RWPE2 (cell line): ENCODE data around the gene PGBD5.
A peak's percentile ranks its signal among the peaks of the same experiment; 100 is the strongest.

Source experiments
- ATAC-seq: fragments of 200-7000 bp; cut with Tn5 transposase; 3 replicates; pipeline ENCODE4 v1.9.1; 2021; ENCODE audit warnings: low read depth
- DNase-seq: peaks from one replicate; pipeline ENCODE4 v3.0.0-alpha.2; 2020; ENCODE audit warnings: low spot score
- H3K27ac ChIP-seq: fragments of 450-650 bp; 2 replicates; pipeline ENCODE4 v1.5.1; 2017; ENCODE audit warnings: mild to moderate bottlenecking; ENCODE audit not compliant: poor library complexity, severe bottlenecking
- H3K27me3 ChIP-seq: fragments of 250-450 bp; sonication (Bioruptor Pico); 2 replicates; pipeline ENCODE4 v1.5.1; 2021; ENCODE audit warnings: mild to moderate bottlenecking, moderate library complexity; ENCODE audit not compliant: insufficient read depth, poor library complexity, severe bottlenecking
- H3K36me3 ChIP-seq: fragments of 250-450 bp; sonication (Bioruptor Pico); 2 replicates; pipeline ENCODE4 v1.5.1; 2020; ENCODE audit warnings: low read depth, mild to moderate bottlenecking, moderate library complexity
- H3K4me1 ChIP-seq: fragments of 250-450 bp; sonication (Bioruptor Pico); 2 replicates; pipeline ENCODE4 v1.5.1; 2021; ENCODE audit warnings: mild to moderate bottlenecking, moderate library complexity; ENCODE audit not compliant: insufficient read depth, poor library complexity, severe bottlenecking
- H3K4me3 ChIP-seq: fragments of 250-450 bp; sonication (Bioruptor Pico); 2 replicates; pipeline ENCODE4 v1.5.1; 2021; ENCODE audit warnings: mild to moderate bottlenecking, moderate library complexity; ENCODE audit not compliant: severe bottlenecking
- H3K9me3 ChIP-seq: fragments of 250-450 bp; sonication (Bioruptor Pico); 2 replicates; pipeline ENCODE4 v1.5.1; 2021; ENCODE audit warnings: mild to moderate bottlenecking, moderate library complexity; ENCODE audit not compliant: severe bottlenecking
- TF ChIP-seq, protein P1 (sequence below): fragments of 450-650 bp; IDR thresholded peaks from one replicate; pipeline ENCODE4 v1.5.1; 2017; ENCODE audit warnings: mild to moderate bottlenecking, moderate library complexity; ENCODE audit not compliant: poor library complexity, severe bottlenecking

The PGBD5 gene

GRCh38 chr1:230326971-230327891, 98.9 kb downstream of the PGBD5 start:
- Histone ChIP-seq H3K9me3 (no peaks in the 10 kb centered on the region), H3K36me3 (no peaks in the 10 kb centered on the region), H3K4me1 (peaks cover 16% of the 10 kb centered on the region), H3K27ac (peak overlapping the region; percentile 58), H3K27me3 (no peaks in the 10 kb centered on the region), H3K4me3 (no peak overlapping the region)
- TF ChIP-seq, protein P1, sequence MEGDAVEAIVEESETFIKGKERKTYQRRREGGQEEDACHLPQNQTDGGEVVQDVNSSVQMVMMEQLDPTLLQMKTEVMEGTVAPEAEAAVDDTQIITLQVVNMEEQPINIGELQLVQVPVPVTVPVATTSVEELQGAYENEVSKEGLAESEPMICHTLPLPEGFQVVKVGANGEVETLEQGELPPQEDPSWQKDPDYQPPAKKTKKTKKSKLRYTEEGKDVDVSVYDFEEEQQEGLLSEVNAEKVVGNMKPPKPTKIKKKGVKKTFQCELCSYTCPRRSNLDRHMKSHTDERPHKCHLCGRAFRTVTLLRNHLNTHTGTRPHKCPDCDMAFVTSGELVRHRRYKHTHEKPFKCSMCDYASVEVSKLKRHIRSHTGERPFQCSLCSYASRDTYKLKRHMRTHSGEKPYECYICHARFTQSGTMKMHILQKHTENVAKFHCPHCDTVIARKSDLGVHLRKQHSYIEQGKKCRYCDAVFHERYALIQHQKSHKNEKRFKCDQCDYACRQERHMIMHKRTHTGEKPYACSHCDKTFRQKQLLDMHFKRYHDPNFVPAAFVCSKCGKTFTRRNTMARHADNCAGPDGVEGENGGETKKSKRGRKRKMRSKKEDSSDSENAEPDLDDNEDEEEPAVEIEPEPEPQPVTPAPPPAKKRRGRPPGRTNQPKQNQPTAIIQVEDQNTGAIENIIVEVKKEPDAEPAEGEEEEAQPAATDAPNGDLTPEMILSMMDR = no peak
- no peak for ATAC-seq
- DNase-seq = no peak

DNA sequence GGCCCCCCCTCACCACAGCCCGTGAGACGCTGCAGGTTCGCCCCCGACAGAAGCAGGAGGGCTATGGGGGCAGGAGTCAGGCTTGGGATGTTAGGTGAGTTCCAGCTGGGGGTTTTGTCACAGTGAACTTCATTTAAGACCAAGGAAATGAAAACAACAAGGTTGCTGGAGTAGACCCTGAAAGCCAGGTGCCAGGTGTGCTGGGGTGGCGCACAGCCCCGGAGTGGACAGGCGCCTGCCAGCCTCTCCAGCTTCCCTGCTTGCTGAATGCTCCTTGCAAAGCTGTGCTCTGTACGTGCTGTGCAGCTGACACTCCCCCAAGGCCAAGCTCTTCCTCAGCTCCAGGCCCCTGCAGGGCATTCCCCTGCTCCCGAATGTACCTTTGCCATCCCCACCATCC, 102.4 kb downstream of the PGBD5 start:
- DNase-seq = no peak
- no peak overlapping the region for H3K4me3 ChIP-seq
- no peak for ATAC-seq
- no peak overlapping the region for H3K27ac ChIP-seq
- H3K27me3 ChIP-seq = no peaks in the 10 kb centered on the region
- H3K9me3 ChIP-seq = no peaks in the 10 kb centered on the region
- TF ChIP-seq, protein P1 = no peak
- H3K4me1 ChIP-seq = peaks cover 13% of the 10 kb centered on the region
- H3K36me3 ChIP-seq = no peaks in the 10 kb centered on the region

DNA sequence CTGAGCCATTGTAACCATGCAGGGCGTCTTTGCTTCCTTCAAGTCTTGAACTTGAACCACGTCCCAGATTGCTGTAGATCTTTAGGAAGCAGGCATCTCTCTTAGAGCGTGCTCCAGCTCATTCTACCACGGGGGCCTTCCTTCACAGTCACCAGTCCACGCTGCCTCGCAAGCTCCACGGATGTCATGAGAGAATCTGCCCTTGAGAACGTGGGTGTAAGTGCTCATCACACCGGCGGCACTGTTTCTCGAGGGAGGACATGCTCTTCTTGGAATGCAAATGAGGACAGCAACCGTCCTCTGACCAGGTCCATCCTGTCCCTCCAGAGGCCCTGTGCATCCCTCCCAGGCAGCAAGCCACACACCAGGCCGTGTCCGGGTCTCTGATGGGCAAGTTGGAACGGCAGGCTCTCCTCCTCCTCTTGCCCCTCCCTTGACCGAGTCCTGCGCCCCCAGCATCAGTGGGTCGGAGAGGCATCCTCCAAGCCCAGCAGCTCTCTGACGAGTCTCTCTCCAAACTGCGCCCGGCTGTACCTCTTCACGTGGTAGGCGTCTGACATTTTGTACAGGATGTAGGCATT, 103.1 kb downstream of the PGBD5 start:
- H3K27me3 ChIP-seq = no peaks in the 10 kb centered on the region
- no peak overlapping the region for H3K4me3 ChIP-seq
- ATAC-seq (no peak), DNase-seq (no peak)
- no peak overlapping the region for H3K27ac ChIP-seq
- peaks cover 8% of the 10 kb centered on the region for H3K4me1 ChIP-seq
- H3K36me3 ChIP-seq = no peaks in the 10 kb centered on the region
- H3K9me3 ChIP-seq = no peaks in the 10 kb centered on the region
- TF ChIP-seq, protein P1 = no peak

DNA sequence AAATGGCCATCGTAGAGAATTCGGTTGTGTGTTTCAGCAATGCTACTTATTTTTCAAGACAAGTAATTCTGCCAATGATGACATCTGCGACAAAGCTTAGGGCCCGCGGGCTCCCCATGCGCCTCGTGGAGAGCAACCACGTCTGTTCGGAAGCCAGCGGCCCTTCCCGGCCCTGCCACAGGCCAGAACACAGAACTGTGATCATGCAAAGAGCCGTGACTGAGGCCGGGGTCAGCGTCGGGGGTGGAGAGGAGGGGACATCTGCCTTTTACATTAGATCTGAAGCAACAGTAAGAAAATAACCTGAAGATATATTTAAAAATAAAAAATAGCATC, 103.7 kb downstream of the PGBD5 start:
- H3K27me3 ChIP-seq = no peaks in the 10 kb centered on the region
- H3K9me3 ChIP-seq = no peaks in the 10 kb centered on the region
- TF ChIP-seq, protein P1 = no peak
- H3K36me3 ChIP-seq = no peaks in the 10 kb centered on the region
- DNase-seq (no peak), ATAC-seq (no peak)
- no peak overlapping the region for H3K27ac ChIP-seq
- no peak overlapping the region for H3K4me3 ChIP-seq
- H3K4me1 ChIP-seq = peaks cover 1% of the 10 kb centered on the region
